ENCODE measurements around the gene PRSS33.
A peak's percentile ranks its signal among the peaks of the same experiment; 100 is the strongest.

PRSS33 gene

DNA sequence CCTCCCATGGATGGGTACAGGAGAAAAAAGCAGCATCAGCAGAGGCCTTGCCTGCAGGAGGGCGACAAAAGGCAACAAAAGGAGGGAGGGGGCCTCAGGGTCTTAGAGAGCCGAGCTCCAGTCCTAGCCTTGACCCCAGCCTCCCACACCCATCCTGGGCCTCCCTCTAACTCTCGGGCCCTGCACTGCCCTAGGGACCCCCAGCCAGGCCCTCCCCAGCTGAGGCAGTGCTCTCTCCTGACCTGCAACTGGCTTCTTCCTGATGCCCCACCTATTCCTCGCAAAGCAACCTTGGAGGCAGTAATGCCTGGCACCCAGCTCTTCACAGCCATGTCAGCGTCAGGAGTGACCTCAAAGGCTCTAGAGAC lies 50.1 kb downstream of the PRSS33 start:
- intact Hi-C loops (cut with micrococcal nuclease) = no loop called here
- Mint-ChIP-seq H3K27me3 (peaks cover 5% of the 10 kb centered on the region), H3K36me3 (ENCODE audit: low read depth) (no peaks in the 10 kb centered on the region), H3K4me1 (ENCODE audit: low read depth) (peaks cover 7% of the 10 kb centered on the region), H3K4me3 (no peak overlapping the region), H3K27ac (peak overlapping the region; percentile 54), H3K9me3 (no peaks in the 10 kb centered on the region)

DNA sequence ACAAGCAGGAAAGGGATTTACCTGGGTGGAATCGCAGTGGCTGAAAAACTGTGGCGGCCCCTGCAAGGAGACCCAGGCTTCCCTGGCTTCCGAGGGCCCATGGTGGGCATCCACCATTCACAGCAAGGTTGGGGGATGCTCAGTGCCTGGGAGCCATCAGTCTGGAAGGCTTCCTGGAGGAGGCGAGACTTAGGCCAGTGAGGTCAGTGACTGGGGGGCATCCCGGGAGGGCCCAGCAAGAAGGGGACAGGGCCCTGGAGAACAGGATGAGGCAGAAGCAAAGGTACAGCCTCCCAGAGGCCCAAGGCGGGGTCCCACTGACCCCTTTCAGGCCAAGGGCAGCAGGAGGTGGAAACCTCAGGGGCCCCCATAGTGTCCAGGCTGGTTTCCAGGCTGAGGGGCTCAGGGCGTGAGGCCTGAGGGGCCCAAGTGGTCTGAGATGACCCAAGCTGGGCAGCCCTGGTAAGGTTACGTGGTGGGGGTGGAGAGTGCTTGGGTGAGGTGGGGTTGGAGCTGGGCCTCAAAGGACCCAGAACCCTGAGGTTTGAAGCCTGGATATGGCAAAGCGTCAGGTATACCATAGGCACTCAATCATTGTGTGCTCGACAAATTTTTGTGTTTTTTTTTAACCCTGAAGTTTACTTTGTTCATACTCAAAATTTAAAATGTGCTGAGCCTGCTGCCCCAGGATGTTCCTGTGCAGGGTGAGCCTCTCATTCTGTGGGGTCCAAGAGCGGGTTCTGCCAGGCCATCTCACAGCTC lies 50.7 kb downstream of the PRSS33 start:
- no peak overlapping the region for H3K4me3 Mint-ChIP-seq
- H3K4me1 Mint-ChIP-seq (ENCODE audit: low read depth) = peaks cover 7% of the 10 kb centered on the region
- intact Hi-C loops (cut with micrococcal nuclease) = no loop called here
- no peaks in the 10 kb centered on the region for H3K36me3 Mint-ChIP-seq (ENCODE audit: low read depth)
- H3K27me3 Mint-ChIP-seq = peaks cover 5% of the 10 kb centered on the region
- no peaks in the 10 kb centered on the region for H3K9me3 Mint-ChIP-seq
- H3K27ac Mint-ChIP-seq = peak overlapping the region; percentile 54

DNA sequence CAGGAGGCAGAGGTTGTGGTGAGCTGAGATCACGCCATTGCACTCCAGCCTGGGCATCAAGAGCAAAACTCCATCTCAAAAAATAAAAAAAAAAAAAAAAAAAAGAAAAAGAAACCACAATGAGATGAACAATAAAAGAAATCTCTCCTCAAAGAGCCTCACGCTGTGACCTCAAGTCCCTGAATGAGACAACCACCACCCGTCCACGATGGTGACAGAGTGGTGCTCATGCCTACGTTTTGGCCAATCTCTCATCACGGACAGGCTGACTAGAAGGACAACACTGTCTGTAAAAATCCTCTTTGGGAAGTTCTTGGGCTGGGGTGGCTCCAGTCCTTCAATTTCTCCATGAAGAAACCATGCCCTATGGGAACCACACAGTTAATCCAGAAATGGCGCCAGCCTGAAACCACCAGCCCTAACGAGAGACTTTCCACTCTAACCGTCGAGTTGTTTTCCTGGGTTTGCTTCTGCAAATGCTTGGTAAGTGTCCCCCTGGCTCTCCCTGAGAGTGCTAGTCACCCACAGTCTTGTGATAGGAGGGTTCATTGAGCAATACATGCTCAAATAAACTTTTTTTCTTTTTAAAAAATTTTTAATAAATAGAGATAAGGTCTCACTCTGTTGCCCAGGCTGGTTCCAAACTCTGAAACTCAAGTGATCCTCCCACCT lies 52.4 kb downstream of the PRSS33 start:
- intact Hi-C loops (cut with micrococcal nuclease) = no loop called here
- Mint-ChIP-seq H3K36me3 (ENCODE audit: low read depth) (no peaks in the 10 kb centered on the region), H3K4me3 (no peak overlapping the region), H3K27ac (no peak overlapping the region), H3K27me3 (peaks cover 1% of the 10 kb centered on the region), H3K4me1 (ENCODE audit: low read depth) (no peaks in the 10 kb centered on the region), H3K9me3 (no peaks in the 10 kb centered on the region)
